Measurements from ENCODE around the gene DLX2. TPM values are rescaled to one million over a fixed set of nuclear protein-coding genes. Genes with fewer than 3 reads are reported as not detected.
"Not testable (repeated sequence)": the region's sequence is repeated elsewhere in the genome, so short reads cannot be mapped to it uniquely, and the experiment has no call there.

DLX2 gene
- polyA plus RNA-seq, 3 donors: 0.08 TPM; not detected in 2

DNA sequence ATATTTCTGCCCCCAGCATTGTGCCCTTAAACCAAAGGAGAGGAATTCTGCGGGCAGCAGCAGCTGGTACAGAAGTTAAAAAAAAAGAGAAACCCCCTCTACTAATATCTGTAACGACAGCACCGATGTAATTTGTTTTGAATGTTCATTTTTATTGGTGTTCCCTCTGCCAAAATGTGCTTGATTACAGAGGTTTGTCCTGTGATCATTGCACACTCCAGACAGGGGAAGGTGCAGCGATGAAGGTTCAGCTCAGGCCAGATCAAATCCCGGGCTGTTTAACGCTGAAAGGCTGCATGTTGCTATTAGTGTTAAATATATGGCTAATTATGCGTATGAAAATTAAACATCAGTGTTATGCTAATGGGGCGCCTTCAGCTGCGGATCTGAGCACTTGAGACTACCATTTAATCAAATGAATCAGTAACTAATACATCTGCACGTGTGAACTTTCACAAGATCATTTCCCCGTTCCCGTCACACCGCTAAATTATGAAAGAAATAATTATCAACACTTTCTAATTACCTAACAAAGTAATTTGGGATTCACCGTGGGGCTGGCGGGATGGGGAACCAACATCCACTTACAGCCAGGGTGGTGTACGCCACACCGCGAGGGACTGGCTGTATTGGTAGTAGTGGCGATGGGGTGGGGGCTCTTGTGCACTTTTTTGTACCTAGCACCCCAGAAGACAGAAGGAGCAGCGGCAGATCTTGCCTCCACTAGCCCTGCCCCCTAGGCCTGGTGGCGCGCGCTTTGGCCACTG is 18.9 kb downstream of the DLX2 start:
- peak in 1 of 3 donors; percentile 13 for DNase-seq (ENCODE audit: low read depth in 3 of 3, low spot score in 2 of 3)

GRCh38 chr2:172082944-172083627 is 19.6 kb downstream of the DLX2 start:
- DNase-seq (ENCODE audit: low read depth in 3 of 3, low spot score in 2 of 3): peak in 1 of 3 donors; percentile 8

- DNase-seq (ENCODE audit: low read depth in 3 of 3, low spot score in 2 of 3): peak in 2 of 3 donors; percentile 16
Measured at GRCh38 chr2:172082105-172082943, 20.4 kb downstream of the DLX2 start.

DNA sequence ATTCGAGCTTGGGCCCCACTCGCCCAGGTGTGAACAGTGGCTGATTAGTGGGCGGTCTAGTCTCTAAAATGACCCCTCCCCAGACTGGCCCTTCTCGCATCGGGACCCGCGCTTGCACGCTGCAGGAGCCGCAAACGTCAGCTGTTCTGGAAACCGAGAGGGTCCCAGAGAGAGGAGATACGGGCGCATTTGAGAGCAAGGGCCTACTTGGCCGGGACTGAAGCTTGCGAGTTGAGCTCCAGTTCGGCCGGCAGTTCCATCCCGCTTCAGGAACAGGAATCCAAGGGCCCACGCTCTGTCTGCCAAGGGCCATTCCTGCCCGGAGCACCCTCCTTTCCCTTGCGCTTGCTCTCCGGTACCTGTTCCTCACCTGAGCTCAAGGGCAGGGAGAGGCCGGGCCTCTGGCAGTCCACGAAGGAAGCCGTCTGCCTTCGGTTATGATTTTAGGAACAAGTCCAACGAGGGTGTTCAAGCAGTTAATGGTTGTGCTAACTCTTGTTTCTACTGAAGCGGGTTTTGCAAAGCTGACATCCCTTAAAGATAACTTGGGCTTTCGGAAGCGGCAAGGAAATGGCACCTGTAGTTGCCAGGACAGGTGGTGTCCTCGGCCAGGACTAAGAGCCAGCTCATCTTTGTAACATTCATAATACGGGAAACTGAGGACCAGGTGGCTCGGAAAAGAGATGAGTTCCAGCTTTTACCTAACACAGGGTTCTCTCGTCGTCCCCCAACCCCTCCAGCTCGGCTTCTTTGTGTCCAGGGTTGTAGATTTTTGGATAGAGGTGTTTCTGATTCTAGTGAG is 21.3 kb downstream of the DLX2 start:
- peak in 1 of 3 donors; percentile 16 for DNase-seq (ENCODE audit: low read depth in 3 of 3, low spot score in 2 of 3)

GRCh38 chr2:172080641-172081220 is 22.0 kb downstream of the DLX2 start:
- DNase-seq (ENCODE audit: low read depth in 3 of 3, low spot score in 2 of 3): peak in 1 of 3 donors; percentile 10

GRCh38 chr2:172079838-172080640 is 22.7 kb downstream of the DLX2 start:
- peak in 1 of 3 donors; percentile 7 for DNase-seq (ENCODE audit: low read depth in 3 of 3, low spot score in 2 of 3)

GRCh38 chr2:172079416-172079815 is 23.3 kb downstream of the DLX2 start:
- DNase-seq (ENCODE audit: low read depth in 3 of 3, low spot score in 2 of 3): no peak

DNA sequence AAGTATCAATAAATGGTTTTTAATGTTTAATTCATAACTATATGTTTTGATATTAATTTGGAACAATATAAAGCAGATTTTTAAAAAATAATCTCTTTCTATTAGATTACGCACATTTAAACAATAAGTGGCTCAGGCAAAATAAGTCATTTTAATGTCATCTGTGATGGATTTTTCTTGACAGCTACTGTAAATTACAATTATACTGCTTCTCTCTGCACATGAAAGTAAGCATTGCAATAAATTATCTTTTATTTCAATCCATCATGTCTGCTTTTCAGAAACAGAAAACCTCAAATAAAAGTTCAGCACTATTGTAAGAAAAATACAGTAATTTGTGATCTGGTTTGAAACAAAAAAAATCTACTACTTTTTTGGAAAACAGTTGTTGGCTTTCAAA is 28.4 kb downstream of the DLX2 start:
- DNase-seq (ENCODE audit: low read depth in 3 of 3, low spot score in 2 of 3): no peak

DNA sequence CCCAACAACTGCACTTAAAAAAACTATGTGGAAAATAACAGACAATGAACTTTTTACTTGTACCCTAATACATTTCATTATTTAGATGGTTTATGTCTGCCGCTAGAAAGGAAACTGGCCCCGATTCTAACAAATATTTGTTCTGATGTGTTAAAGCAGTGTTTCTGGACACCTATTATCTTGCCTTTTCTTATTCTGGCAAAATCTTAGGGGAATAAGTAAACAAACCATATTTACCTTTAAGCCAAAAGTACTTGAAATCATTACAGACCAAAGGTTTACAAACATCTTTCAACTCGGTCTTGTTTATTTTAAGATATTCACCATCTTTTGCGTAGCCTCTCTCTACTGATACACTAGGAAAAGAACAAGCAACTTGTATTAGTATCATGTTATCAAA is 29.2 kb downstream of the DLX2 start:
- no peak for DNase-seq (ENCODE audit: low read depth in 3 of 3, low spot score in 2 of 3)

GRCh38 chr2:172072706-172073105 is 30.0 kb downstream of the DLX2 start:
- DNase-seq (ENCODE audit: low read depth in 3 of 3, low spot score in 2 of 3): no peak

GRCh38 chr2:172072303-172072702 is 30.4 kb downstream of the DLX2 start:
- DNase-seq (ENCODE audit: low read depth in 3 of 3, low spot score in 2 of 3): no peak

GRCh38 chr2:172070936-172071335 is 31.8 kb downstream of the DLX2 start:
- DNase-seq (ENCODE audit: low read depth in 3 of 3, low spot score in 2 of 3): no peak

DNA sequence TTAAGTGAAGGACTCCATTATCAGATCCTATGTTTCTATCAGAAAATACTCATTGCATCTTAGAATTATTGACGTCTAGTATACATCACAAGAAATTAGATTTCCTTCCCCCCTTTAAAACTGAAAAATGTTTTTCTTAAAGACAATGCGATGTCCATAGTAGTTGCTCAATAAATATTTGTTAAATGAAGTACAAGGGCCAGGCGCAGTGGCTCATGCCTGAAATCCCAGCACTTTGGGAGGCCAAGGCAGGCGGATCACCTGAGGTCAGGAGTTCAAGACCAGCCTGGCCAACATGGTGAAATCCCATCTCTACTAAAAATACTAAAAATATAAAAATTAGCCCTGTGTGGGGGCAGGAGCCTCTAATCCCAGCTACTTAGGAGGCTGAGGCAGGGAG is 34.8 kb downstream of the DLX2 start:
- DNase-seq (ENCODE audit: low read depth in 3 of 3, low spot score in 2 of 3): not testable (repeated sequence)

DNA sequence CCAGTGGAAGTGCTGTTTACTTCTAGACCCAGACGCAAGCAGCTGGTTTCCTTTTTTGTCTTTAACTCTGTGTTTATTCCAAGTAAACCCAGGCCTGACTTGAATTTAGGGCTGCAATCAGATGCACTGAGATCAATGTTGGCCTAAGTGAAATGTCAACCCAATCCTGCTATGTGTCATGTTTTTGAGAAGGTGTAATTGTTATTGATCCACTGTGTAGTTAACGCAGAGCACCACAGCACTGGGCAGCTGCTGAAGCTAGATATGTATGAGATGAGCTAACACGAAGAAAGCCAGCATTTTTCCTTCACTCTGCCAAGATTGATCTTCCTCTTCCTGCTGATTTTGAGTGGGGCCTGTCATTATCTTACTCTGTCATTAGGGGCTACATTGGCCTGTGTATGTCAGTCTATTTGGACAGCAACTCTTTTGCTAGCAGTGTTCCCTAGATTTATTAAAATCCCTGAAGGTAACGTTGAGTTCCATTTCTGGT is 36.3 kb downstream of the DLX2 start:
- DNase-seq (ENCODE audit: low read depth in 3 of 3, low spot score in 2 of 3): no peak

- DNase-seq (ENCODE audit: low read depth in 3 of 3, low spot score in 2 of 3): no peak
Measured at GRCh38 chr2:172065111-172065510, 37.6 kb downstream of the DLX2 start.

DNA sequence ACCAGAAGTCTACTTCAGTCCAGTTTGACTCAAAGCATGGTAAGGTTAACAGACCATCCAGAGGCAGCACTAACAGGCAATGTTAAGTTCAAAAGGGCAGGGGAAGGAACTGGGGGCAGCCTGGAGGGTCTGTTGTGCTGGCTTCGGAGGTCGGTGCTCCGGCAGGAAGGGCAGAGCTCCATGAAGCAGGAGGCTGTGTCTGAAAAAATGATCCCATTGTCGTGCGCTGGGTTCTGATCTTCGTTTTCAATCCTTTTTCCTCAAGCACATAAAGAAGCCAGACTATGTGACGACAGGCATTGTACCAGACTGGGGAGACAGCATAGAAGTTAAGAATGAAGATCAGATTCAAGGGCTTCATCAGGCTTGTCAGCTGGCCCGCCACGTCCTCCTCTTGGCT is 39.3 kb downstream of the DLX2 start:
- DNase-seq (ENCODE audit: low read depth in 3 of 3, low spot score in 2 of 3): no peak

- no peak for DNase-seq (ENCODE audit: low read depth in 3 of 3, low spot score in 2 of 3)
Measured at GRCh38 chr2:172062402-172063004, 40.2 kb downstream of the DLX2 start.

- not testable (repeated sequence) for DNase-seq (ENCODE audit: low read depth in 3 of 3, low spot score in 2 of 3)
Measured at GRCh38 chr2:172060118-172060517, 42.6 kb downstream of the DLX2 start.

- no peak for DNase-seq (ENCODE audit: low read depth in 3 of 3, low spot score in 2 of 3)
Measured at GRCh38 chr2:172058660-172059059, 44.0 kb downstream of the DLX2 start.
